ENCODE results near the gene STK33.

DNA sequence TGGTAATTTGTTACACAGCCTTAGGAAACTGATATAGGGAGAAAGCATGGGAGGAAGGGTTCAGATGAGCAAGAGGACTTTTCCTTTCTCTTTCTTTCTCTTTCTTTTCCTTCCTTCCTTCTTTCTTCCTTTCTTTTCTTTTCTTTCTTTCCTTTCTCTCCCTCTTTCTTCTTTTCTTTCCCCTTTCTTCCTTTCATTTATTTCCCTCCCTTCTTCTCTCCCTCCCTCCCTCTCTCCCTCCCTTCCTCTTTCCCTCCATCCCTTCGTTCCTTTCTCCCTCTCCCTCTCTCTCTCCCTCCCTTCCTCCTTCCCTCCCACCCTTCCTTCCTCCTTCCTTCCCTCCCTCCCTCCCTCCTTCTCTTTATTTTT is 222.5 kb downstream of the STK33 start:
- TF ChIP-seq YY1 (IDR thresholded peaks at IDR 0.05; ENCODE audit: insufficient read depth, insufficient read length) (no peak), SUZ12 (IDR thresholded peaks at IDR 0.05; ENCODE audit: extremely low read depth, insufficient read depth, insufficient read length) (no peak), ZNF274 (IDR thresholded peaks at IDR 0.05; ENCODE audit: low read depth, low read length) (no peak)

All from NT2/D1 (cell line).